Right renal pelvis (tissue), 4 donors: ENCODE results near the gene ORMDL2. TPM values are rescaled to one million over a fixed set of nuclear protein-coding genes. Genes with fewer than 3 reads are reported as not detected.
"Not testable (repeated sequence)": the region's sequence is repeated elsewhere in the genome, so short reads cannot be mapped to it uniquely, and the experiment has no call there.

Experiments
- DNase-seq, 4 donors: peaks; one replicate each; pipeline ENCODE4 v3.0.0-alpha.2; 2013; ENCODE audit warnings: low read depth in 4 of 4, low spot score in 3 of 4, missing footprints in 1 of 4
- polyA plus RNA-seq, 4 donors: library from polyadenylated mRNA; unstranded; fragments of 120-200 nt; gene quantifications; one replicate each; pipeline ENCODE4 v1.2.1, GENCODE V29; 2013; ENCODE audit not compliant: insufficient read length in 4 of 4

Gene ORMDL2
- polyA plus RNA-seq, 4 donors = 30.4 to 35.2 (median 32.6) TPM

GRCh38 chr12:55850401-55850800, 32.6 kb downstream of the ORMDL2 start:
- DNase-seq = no peak

- DNase-seq = no peak
Measured at GRCh38 chr12:55850893-55851292, 33.1 kb downstream of the ORMDL2 start.

GRCh38 chr12:55852740-55853139, 34.9 kb downstream of the ORMDL2 start:
- DNase-seq = no peak

GRCh38 chr12:55861396-55861795, 43.6 kb downstream of the ORMDL2 start:
- no peak for DNase-seq

- no peak for DNase-seq
Measured at GRCh38 chr12:55861871-55862270, 44.0 kb downstream of the ORMDL2 start.

- no peak for DNase-seq
Measured at GRCh38 chr12:55862286-55862685, 44.4 kb downstream of the ORMDL2 start.

GRCh38 chr12:55862931-55863330, 45.1 kb downstream of the ORMDL2 start:
- DNase-seq = not testable (repeated sequence)

- DNase-seq = no peak
Measured at GRCh38 chr12:55865327-55865726, 47.5 kb downstream of the ORMDL2 start.

GRCh38 chr12:55866454-55867004, 48.7 kb downstream of the ORMDL2 start:
- DNase-seq = not testable (repeated sequence)

Other genes starting within 250 kb of the ORMDL2 start
- gene OR2AP1, start 245.6 kb upstream of the ORMDL2 start, polyA plus RNA-seq = under 1 TPM in 1 of 4 donors, not detected in 3; 0.04 TPM
- gene OR10P1, start 181.1 kb upstream of the ORMDL2 start, polyA plus RNA-seq = not detected
- 10 to 100 TPM; 24.3 to 41.0 (median 29.2) TPM for gene ITGA7, start 110.1 kb upstream of the ORMDL2 start, polyA plus RNA-seq
- gene BLOC1S1, start 102.0 kb upstream of the ORMDL2 start, polyA plus RNA-seq = 100 to 1,000 TPM; 103 to 140 (median 113) TPM
- 10 to 100 TPM; 21.5 to 29.6 (median 24.7) TPM for gene RDH5, start 97.6 kb upstream of the ORMDL2 start, polyA plus RNA-seq
- gene CD63, start 89.0 kb upstream of the ORMDL2 start, polyA plus RNA-seq = 100 to 1,000 TPM; 674 to 736 (median 700) TPM
- gene GDF11, start 74.9 kb upstream of the ORMDL2 start, polyA plus RNA-seq = 10 to 100 TPM; 22.3 to 25.2 (median 24.5) TPM
- gene SARNP, start 317 bp upstream of the ORMDL2 start, polyA plus RNA-seq = 100 to 1,000 TPM; 115 to 128 (median 124) TPM
- gene DNAJC14, start 11.5 kb downstream of the ORMDL2 start, polyA plus RNA-seq = 10 to 100 TPM; 43.8 to 48.3 (median 45.3) TPM
- gene MMP19, start 24.9 kb downstream of the ORMDL2 start, polyA plus RNA-seq = 1 to 10 TPM in 2 of 4 donors, under 1 TPM in 2; 0.55 to 1.2 (median 0.98) TPM
- gene PYM1, start 109.9 kb downstream of the ORMDL2 start, polyA plus RNA-seq = 10 to 100 TPM; 33.6 to 41.2 (median 39.1) TPM
- gene DGKA, start 113.1 kb downstream of the ORMDL2 start, polyA plus RNA-seq = 10 to 100 TPM; 13.9 to 23.4 (median 20.0) TPM
- gene PMEL, start 148.0 kb downstream of the ORMDL2 start, polyA plus RNA-seq = 1 to 10 TPM; 2.1 to 3.5 (median 3.1) TPM
- gene CDK2, start 148.8 kb downstream of the ORMDL2 start, polyA plus RNA-seq = 10 to 100 TPM; 59.9 to 66.0 (median 63.7) TPM
- gene RAB5B, start 156.0 kb downstream of the ORMDL2 start, polyA plus RNA-seq = 100 to 1,000 TPM; 157 to 181 (median 171) TPM
- gene SUOX, start 179.2 kb downstream of the ORMDL2 start, polyA plus RNA-seq = 10 to 100 TPM; 44.3 to 52.8 (median 46.7) TPM
- 10 to 100 TPM; 15.4 to 18.5 (median 17.0) TPM for gene IKZF4, start 203.0 kb downstream of the ORMDL2 start, polyA plus RNA-seq
- gene RPS26, start 223.9 kb downstream of the ORMDL2 start, polyA plus RNA-seq = 100 to 1,000 TPM; 124 to 544 (median 254) TPM